Left ventricle myocardium superior (tissue), 1 donor: ENCODE data around the gene IRAK1. TPM values are rescaled to one million over a fixed set of nuclear protein-coding genes. Genes with fewer than 3 reads are reported as not detected.
"Not testable (repeated sequence)": the region's sequence is repeated elsewhere in the genome, so short reads cannot be mapped to it uniquely, and the experiment has no call there.

ENCODE experiments used
- ATAC-seq: fragments of 200-7000 bp; cut with Tn5 transposase; one replicate; pipeline ENCODE4 v1.9.1; 2020; ENCODE audit warnings: mild to moderate bottlenecking, moderate library complexity
- DNase-seq: peaks from one replicate; pipeline ENCODE4 v3.0.0-alpha.2; 2020
- intact Hi-C: fragments of 100-400 bp; cut with micrococcal nuclease; formaldehyde crosslinking; loops from one replicate; pipeline ENCODE4 v1.11.0; 2022
- total RNA-seq: library from RNA; stranded (reverse); fragmentation: NEBNext Ultra II Directional; extraction: Animal tissue kit (Norgen Biotek cat#: 25700); gene quantifications from one replicate; pipeline ENCODE4 v1.2.1, GENCODE V29; 2021
- donor health status: DM: no; HTN: yes; CAD: no; lungs with severe emphysema.

The IRAK1 gene
- total RNA-seq, 1 donor from 2014 or later: 33.9 TPM

- no peak for ATAC-seq
- intact Hi-C loops: no loop called here
- no peak for DNase-seq
Measured at GRCh38 chrX:154010330-154011087, 9.2 kb downstream of the IRAK1 start.

- ATAC-seq (no peak), DNase-seq (no peak)
- intact Hi-C loops: no loop called here
Measured at GRCh38 chrX:154008521-154008920, 11.2 kb downstream of the IRAK1 start.

GRCh38 chrX:154006947-154007346 is 12.8 kb downstream of the IRAK1 start:
- no peak for DNase-seq
- intact Hi-C loops: no loop called here
- no peak for ATAC-seq

- no peak for DNase-seq
- no peak for ATAC-seq
- intact Hi-C loops: no loop called here
Measured at GRCh38 chrX:154004315-154004714, 15.4 kb downstream of the IRAK1 start.

- peak; percentile 60 for ATAC-seq
- intact Hi-C loops: no loop called here
- DNase-seq: no peak
Measured at GRCh38 chrX:154002215-154002719, 17.4 kb downstream of the IRAK1 start.

- no peak for DNase-seq
- ATAC-seq: no peak
- intact Hi-C loops: no loop called here
Measured at GRCh38 chrX:154000051-154000450, 19.7 kb downstream of the IRAK1 start.

- ATAC-seq (no peak), DNase-seq (no peak)
- intact Hi-C loops: no loop called here
Measured at GRCh38 chrX:153999359-154000037, 20.2 kb downstream of the IRAK1 start.

- intact Hi-C loops: no loop called here
- ATAC-seq (no peak), DNase-seq (no peak)
Measured at GRCh38 chrX:153995504-153995903, 24.2 kb downstream of the IRAK1 start.

GRCh38 chrX:153994398-153994797 is 25.3 kb downstream of the IRAK1 start:
- intact Hi-C loops, ATAC-seq, DNase-seq: not testable (repeated sequence)

GRCh38 chrX:153993978-153994377 is 25.7 kb downstream of the IRAK1 start:
- DNase-seq (no peak), ATAC-seq (no peak)
- intact Hi-C loops: no loop called here

- intact Hi-C loops: no loop called here
- no peak for ATAC-seq
- DNase-seq: no peak
Measured at GRCh38 chrX:153993079-153993478, 26.6 kb downstream of the IRAK1 start.

- no peak for ATAC-seq
- no peak for DNase-seq
- intact Hi-C loops: no loop called here
Measured at GRCh38 chrX:153992180-153992579, 27.5 kb downstream of the IRAK1 start.

- no peak for ATAC-seq
- intact Hi-C loops: no loop called here
- DNase-seq: no peak
Measured at GRCh38 chrX:153991013-153991580, 28.6 kb downstream of the IRAK1 start.

- intact Hi-C loops: no loop called here
- ATAC-seq: no peak
- DNase-seq: no peak
Measured at GRCh38 chrX:153989973-153990655, 29.6 kb downstream of the IRAK1 start.

- ATAC-seq: no peak
- no peak for DNase-seq
Measured at GRCh38 chrX:153988493-153988892, 31.2 kb downstream of the IRAK1 start.

GRCh38 chrX:153984351-153985178 is 35.1 kb downstream of the IRAK1 start:
- intact Hi-C loops: no loop called here
- ATAC-seq: no peak
- DNase-seq: no peak

More at GRCh38 chrX:153988493-153988892, 31.2 kb downstream of the IRAK1 start:
- intact Hi-C loops: no loop called here

- intact Hi-C loops: no loop called here
- ATAC-seq (no peak), DNase-seq (no peak)
Measured at GRCh38 chrX:153983321-153983801, 36.3 kb downstream of the IRAK1 start.

GRCh38 chrX:153981771-153982533 is 37.8 kb downstream of the IRAK1 start:
- peak; percentile 57 for DNase-seq
- ATAC-seq: peak; percentile 57
- intact Hi-C loops: no loop called here
